ENCODE results near the gene CHCHD6.

Gene CHCHD6

DNA sequence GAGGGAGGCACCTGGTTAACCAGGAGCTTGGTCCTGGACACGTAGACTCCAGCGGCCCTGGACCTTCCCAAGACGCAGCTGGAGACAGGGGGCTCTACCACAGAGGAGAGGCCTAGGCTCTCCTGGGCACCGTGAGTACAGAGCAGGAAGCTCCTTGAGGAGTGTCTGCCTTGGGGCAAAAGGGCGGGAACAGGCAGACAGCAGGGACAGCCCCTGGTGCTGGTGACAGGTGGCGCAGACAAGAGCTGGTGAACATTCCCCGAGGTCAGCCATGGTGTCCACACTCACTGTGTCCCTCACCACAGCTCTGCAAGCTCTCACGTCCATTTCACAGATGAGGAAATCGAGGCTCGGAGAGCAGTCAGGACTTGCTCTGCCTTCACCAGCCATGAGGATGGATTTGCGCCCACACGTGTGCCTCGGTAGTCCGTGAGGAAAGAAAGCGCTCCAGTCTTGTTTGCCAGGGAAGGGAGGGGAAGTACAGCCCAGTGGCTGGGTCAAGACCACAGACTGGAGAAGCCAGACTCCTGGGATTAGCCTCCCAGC lies 276.3 kb downstream of the CHCHD6 start:
- Histone ChIP-seq H4K20me1 (peaks cover 35% of the 10 kb centered on the region), H3K4me1 (peaks cover 38% of the 10 kb centered on the region), H3K9ac (no peak overlapping the region), H3K4me2 (no peak overlapping the region), H3K36me3 (no peaks in the 10 kb centered on the region), H3K4me3 (no peak overlapping the region), H3K27ac (no peak overlapping the region), H3K9me3 (peaks cover 8% of the 10 kb centered on the region), H3K27me3 (peaks cover 43% of the 10 kb centered on the region)
- no peak for TF ChIP-seq Cebpa-rat (IDR thresholded peaks at IDR 0.05)

DNA sequence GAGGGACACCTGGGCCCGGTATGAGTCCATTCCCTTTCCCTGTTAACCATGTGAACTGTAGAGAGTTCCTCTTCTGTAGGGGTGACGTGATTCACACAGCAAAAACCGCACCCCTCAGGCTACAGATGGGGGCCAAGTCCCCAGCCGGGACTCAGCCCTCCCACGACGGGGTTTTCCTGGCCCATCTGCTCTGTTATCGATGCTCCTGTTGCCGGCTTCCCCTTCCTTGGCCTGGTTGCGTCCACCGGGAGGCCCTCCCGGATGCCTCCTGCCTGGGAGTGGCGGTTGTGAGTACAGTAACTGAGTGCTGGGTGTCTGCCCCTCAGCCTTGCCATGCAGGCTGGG lies 278.1 kb downstream of the CHCHD6 start:
- H3K4me3 ChIP-seq = peak overlapping the region; percentile 81
- no peak overlapping the region for H3K9ac ChIP-seq
- H3K36me3 ChIP-seq = no peaks in the 10 kb centered on the region
- H3K4me1 ChIP-seq = peaks cover 38% of the 10 kb centered on the region
- peak overlapping the region; percentile 99 for H3K4me2 ChIP-seq
- H4K20me1 ChIP-seq = peaks cover 52% of the 10 kb centered on the region
- H3K9me3 ChIP-seq = no peaks in the 10 kb centered on the region
- H3K27me3 ChIP-seq = peaks cover 47% of the 10 kb centered on the region
- no peak overlapping the region for H3K27ac ChIP-seq
- TF ChIP-seq Cebpa-rat (IDR thresholded peaks at IDR 0.05) = no peak

DNA sequence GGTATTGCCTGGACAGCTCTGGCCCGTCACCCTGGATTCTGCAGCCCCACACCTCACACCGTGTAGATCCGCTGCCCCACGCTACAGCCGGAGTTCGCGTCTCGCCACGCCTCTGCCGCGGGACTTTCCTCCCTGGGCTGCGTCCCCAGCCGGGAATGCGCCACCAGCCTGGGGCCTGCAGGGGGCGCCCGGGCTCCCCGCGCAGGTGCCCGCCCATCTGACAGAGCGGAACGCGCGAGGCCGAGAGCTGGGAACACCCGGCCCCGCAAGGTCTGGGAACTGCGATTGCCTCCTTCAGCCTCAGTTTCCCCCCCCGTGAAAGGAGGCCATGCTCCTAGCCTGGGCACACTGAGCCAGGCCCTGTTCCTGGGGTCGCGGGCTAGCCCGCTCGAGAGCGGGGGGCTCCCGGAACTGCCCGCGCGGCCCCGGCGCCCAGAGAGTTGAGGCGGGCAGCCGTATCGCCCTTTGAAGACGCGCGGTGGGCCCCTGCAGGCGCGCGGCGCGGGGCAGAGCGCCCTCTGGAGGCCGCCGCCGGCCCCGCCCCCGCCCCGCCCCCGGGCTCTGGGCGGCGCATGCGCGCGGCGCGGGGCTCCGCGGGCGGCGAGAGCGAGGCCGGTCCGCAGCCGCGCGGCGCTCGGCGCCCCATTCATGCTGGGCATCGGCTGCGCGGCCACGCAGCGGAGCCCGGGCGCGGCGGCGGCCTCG lies 278.6 kb downstream of the CHCHD6 start, which contains the start of gene PLXNA1:
Gene PLXNA1, plus strand, starts transcription at position 645 of the 705 bp plus-strand sequence. CDS start 5,479 bp downstream, outside the sequence.
- Histone ChIP-seq H3K4me1 (peaks cover 38% of the 10 kb centered on the region), H3K4me2 (peak within 1 kb of the TSS; percentile 99), H3K4me3 (peak within 1 kb of the TSS; percentile 81), H3K9me3 (no peaks in the 10 kb centered on the region), H3K27ac (peak within 1 kb of the TSS; percentile 60), H3K9ac (peak within 1 kb of the TSS; percentile 78), H3K36me3 (no peaks in the 10 kb centered on the region), H4K20me1 (peaks cover 58% of the 10 kb centered on the region), H3K27me3 (peaks cover 47% of the 10 kb centered on the region)
- TF ChIP-seq Cebpa-rat (IDR thresholded peaks at IDR 0.05) = no peak

DNA sequence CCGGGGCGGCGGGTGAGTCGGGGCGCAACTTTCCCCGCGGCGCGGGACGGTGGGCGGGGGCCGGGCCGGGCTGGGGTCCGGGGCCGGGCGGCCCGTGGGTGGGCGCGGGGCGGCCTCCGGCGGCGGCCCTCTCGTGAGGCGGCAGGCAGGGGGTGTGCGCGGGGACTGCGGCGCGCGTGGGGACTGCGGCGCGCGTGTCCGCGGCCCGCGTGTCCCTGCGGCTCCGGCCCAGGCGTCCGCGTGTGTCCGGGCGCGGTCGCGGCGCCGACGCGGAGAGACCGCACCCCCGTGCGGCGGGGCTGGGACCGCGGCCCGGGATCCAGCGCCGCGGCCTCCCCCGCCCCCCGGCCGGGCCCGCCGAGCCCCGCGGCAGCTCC lies 279.2 kb downstream of the CHCHD6 start:
- H3K9ac ChIP-seq = peak overlapping the region; percentile 78
- peaks cover 47% of the 10 kb centered on the region for H3K27me3 ChIP-seq

DNA sequence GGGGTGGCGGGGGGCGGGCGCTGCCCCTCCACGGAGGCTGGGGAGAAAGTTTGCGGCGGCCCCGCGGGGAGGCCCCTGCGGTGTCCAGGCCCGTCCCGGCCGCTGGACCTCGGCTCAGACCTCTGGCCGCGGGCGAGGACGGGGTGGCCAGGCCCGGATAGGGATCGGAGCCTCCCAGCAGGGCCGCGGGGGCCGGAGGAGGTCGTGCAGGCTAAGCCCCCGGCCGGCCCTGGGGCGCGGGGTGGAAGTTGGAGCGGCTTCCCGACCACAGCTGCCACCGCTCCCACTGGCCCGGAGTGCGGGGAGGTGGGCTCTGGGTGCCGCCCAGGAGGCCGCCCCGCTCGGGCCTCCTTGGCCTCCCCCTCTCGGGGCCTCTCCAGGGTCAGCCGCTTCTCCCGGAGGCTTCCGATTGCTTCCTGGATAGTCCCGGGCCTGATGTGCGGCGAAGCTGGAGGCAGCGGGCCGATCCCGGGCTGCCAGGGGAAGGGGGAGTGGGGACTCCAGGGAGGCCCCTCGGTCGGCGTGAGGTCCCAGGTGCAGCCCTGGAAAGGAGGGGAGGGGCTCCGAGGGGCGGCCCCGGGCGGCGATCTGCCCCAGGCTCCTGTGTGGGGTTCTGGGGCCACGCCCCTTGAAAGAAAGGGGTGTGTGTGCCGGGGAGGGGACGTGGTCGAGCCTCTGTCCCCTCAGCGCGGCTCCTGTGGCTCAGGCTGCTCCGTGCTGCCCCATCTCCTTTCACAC lies 279.8 kb downstream of the CHCHD6 start:
- Histone ChIP-seq H3K4me3 (peak overlapping the region; percentile 81), H3K4me1 (peaks cover 35% of the 10 kb centered on the region), H4K20me1 (peaks cover 70% of the 10 kb centered on the region), H3K9me3 (no peaks in the 10 kb centered on the region), H3K4me2 (peak overlapping the region; percentile 99), H3K36me3 (peaks cover 2% of the 10 kb centered on the region; the same call in 1 of the 2 replicates), H3K27ac (peak overlapping the region; percentile 60), H3K9ac (peak overlapping the region; percentile 78), H3K27me3 (peaks cover 47% of the 10 kb centered on the region)
- TF ChIP-seq Cebpa-rat (IDR thresholded peaks at IDR 0.05) = no peak

More for the DNA sequence above, 279.2 kb downstream of the CHCHD6 start:
- Histone ChIP-seq H3K4me3 (peak overlapping the region; percentile 81), H4K20me1 (peaks cover 64% of the 10 kb centered on the region), H3K36me3 (no peaks in the 10 kb centered on the region), H3K9me3 (no peaks in the 10 kb centered on the region), H3K4me1 (peaks cover 38% of the 10 kb centered on the region), H3K4me2 (peak overlapping the region; percentile 99), H3K27ac (peak overlapping the region; percentile 60)
- no peak for TF ChIP-seq Cebpa-rat (IDR thresholded peaks at IDR 0.05)

DNA sequence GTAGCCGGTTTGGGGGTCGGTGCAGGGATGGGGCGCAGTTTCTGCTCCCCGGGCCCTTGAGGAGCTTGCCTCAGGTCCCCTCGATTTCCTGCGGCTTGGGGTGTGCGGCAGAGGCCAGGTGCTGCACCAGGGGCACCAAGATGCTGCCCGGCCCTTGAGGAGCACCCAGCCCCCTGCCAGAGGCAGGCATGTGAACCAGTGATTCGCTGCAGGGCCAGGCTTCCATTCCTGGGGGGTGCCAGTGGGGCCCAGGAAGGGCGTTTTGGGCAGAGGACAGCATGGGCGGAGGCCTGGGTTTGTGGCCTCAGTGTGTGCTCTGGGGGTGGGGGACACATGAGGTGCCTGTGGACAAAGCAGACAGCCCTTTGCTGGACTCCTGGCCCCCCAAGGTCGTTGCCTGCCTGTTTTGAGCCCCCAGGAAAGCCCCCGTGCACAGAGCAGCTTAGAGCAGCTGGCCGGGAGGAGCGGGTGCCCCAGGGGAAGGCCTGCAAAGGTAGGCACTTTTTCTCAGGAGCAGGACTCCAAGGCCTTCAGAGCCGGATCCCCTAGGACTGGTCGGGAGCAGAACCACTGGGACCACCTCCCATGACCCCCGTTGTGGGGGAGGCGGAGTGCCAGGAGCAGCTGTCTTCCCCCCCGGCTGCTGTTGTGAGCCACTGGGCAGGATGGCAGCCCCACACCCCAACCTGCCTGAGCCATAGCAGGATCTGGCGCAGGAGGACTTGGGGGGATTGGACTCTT lies 280.5 kb downstream of the CHCHD6 start:
- Histone ChIP-seq H3K9me3 (no peaks in the 10 kb centered on the region), H3K4me1 (peaks cover 28% of the 10 kb centered on the region), H3K36me3 (peaks cover 10% of the 10 kb centered on the region; the same call in 1 of the 2 replicates), H4K20me1 (peaks cover 77% of the 10 kb centered on the region), H3K4me2 (peak overlapping the region; percentile 99), H3K9ac (peak overlapping the region; percentile 78; the same call in 1 of the 2 replicates), H3K27ac (no peak overlapping the region), H3K4me3 (peak overlapping the region; percentile 81), H3K27me3 (peaks cover 47% of the 10 kb centered on the region)
- no peak for TF ChIP-seq Cebpa-rat (IDR thresholded peaks at IDR 0.05)

DNA sequence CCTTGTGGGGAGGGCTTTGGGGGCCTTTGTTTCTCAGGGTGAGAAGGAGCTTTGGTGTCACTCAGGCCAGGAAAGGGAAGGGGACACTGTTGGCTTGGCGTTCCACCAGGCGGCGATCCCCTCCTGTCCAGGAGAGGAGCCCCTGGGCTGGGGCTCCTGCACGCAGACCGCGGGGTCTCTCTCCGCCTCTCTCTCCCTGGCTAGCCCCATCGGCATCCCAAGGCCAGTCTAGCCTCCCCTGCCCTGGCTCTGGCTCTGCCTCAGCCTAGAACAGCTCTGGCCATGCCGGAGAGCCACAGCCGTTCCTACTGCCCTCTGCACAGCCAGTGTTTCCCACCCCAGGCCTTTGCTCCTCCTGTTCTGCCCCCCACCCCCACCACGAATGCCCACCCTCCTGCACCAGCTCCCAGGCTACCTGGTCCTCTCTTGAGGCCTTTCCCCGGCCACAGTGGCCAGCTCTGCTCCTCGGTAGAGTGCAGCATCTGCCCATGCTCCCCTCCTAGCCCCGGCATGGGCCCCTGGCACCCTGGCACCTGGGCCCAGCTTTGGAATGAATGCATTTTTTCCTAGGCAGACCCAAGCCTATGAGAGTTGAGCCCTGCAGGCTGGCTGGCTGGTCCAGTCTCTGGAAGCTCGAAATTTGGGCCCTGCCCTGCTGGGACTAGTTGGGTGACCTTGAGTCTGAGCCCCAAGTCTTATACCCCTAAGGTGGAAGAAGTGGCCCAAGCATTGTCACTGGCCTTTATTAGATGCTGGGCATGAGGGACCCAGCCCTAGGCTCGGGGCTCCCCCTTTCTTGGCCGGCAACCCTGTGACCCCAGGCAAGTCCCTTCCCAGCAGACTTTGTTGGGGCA lies 281.3 kb downstream of the CHCHD6 start:
- Histone ChIP-seq H3K27me3 (peaks cover 47% of the 10 kb centered on the region), H4K20me1 (peaks cover 85% of the 10 kb centered on the region), H3K4me1 (peaks cover 31% of the 10 kb centered on the region), H3K9ac (no peak overlapping the region), H3K4me3 (no peak overlapping the region), H3K36me3 (peaks cover 18% of the 10 kb centered on the region; the same call in 1 of the 2 replicates), H3K9me3 (no peaks in the 10 kb centered on the region), H3K27ac (no peak overlapping the region), H3K4me2 (no peak overlapping the region)
- TF ChIP-seq Cebpa-rat (IDR thresholded peaks at IDR 0.05) = no peak

DNA sequence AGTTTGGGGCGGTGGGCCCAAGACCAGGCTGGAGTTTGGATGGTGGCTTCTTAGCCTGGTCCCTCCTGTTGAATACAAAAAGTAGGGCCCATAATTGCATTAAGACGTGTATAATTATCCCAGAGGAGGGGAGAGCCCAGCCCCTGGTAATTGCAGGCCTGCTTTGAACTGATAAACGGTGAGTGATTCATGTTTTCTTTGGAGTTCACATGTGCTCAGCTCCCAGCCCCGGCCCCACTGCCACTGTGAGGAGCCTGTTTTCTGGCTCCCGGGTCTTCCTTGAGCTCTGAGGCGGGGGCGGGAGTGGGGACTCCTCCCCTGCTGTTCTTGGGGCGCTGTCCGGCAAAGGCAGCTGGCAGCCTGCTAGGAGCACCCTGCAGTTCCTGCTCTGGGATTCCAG lies 282.0 kb downstream of the CHCHD6 start:
- no peak overlapping the region for H3K9ac ChIP-seq
- H3K36me3 ChIP-seq = peaks cover 21% of the 10 kb centered on the region; the same call in 1 of the 2 replicates
- no peaks in the 10 kb centered on the region for H3K9me3 ChIP-seq

More for the DNA sequence above, 282.0 kb downstream of the CHCHD6 start:
- Histone ChIP-seq H3K4me1 (peaks cover 38% of the 10 kb centered on the region), H3K4me2 (no peak overlapping the region), H3K27me3 (peaks cover 41% of the 10 kb centered on the region), H4K20me1 (peaks cover 88% of the 10 kb centered on the region), H3K27ac (no peak overlapping the region), H3K4me3 (no peak overlapping the region)
- no peak for TF ChIP-seq Cebpa-rat (IDR thresholded peaks at IDR 0.05)
